CD4-positive, alpha-beta memory T cell (primary cell): Measurements from ENCODE around the gene SYCP3. TPM values are rescaled to one million over a fixed set of nuclear protein-coding genes. Genes with fewer than 3 reads are reported as not detected.

ENCODE experiments used
- CTCF ChIA-PET: fragments of 350-600 bp; sonication (Branson Sonifier 250); formaldehyde crosslinking; loops from one replicate; lab custom pipeline; 2021; ENCODE audit warnings: inconsistent platforms; ENCODE audit not compliant: partially characterized antibody; lab: Charles Lee
- POLR2A ChIA-PET: fragments of 350-600 bp; sonication (Branson Sonifier 250); formaldehyde crosslinking; loops from one replicate; lab custom pipeline; 2021; ENCODE audit not compliant: partially characterized antibody; lab: Charles Lee
- DNase-seq, 5 donors: peaks; one replicate each; pipeline versions ENCODE4 v3.0.0 to v3.0.0-alpha.2; 2020 to 2022; ENCODE audit warnings: mixed read lengths in 1 of 5
- H3K27ac ChIP-seq: one replicate; pipeline ENCODE4 v1.7.0; 2013; ENCODE audit warnings: low read depth, low read length
- H3K27me3 ChIP-seq: 2 replicates; pipeline ENCODE4 v1.7.0; 2013; ENCODE audit warnings: mild to moderate bottlenecking, low read length, moderate library complexity; ENCODE audit not compliant: insufficient read depth
- H3K36me3 ChIP-seq: 2 replicates; pipeline ENCODE4 v1.7.0; 2013; ENCODE audit warnings: mild to moderate bottlenecking, low read length, moderate library complexity; ENCODE audit not compliant: insufficient read depth
- H3K4me1 ChIP-seq: 2 replicates; pipeline ENCODE4 v1.7.0; 2013; ENCODE audit warnings: mild to moderate bottlenecking, low read length, moderate library complexity; ENCODE audit not compliant: insufficient read depth
- H3K4me3 ChIP-seq, 2 donors: one replicate each; pipeline ENCODE4 v1.7.0; 2013; ENCODE audit warnings: low read length in 2 of 2, mild to moderate bottlenecking in 1 of 2
- H3K9me3 ChIP-seq, 2 donors: one replicate each; pipeline ENCODE4 v1.7.0; 2013; ENCODE audit warnings: low read length in 2 of 2, control low read depth in 1 of 2; ENCODE audit not compliant: control insufficient read depth in 1 of 2
- H3K27ac Mint-ChIP-seq, 7 donors: one replicate each; pipeline ENCODE4 v1.8.0; 2020 to 2021; ENCODE audit warnings: mixed read lengths in 7 of 7, mild to moderate bottlenecking in 6 of 7, inconsistent platforms in 3 of 7, moderate library complexity in 3 of 7
- H3K27me3 Mint-ChIP-seq, 2 donors: one replicate each; pipeline ENCODE4 v1.8.0; 2020 to 2021; ENCODE audit warnings: mixed read lengths in 2 of 2
- H3K36me3 Mint-ChIP-seq, 2 donors: one replicate each; pipeline ENCODE4 v1.8.0; 2020 to 2021; ENCODE audit warnings: mixed read lengths in 2 of 2, inconsistent platforms in 1 of 2, mild to moderate bottlenecking in 1 of 2
- H3K4me1 Mint-ChIP-seq, 4 donors: one replicate each; pipeline ENCODE4 v1.8.0; 2020 to 2021; ENCODE audit warnings: mixed read lengths in 4 of 4, mild to moderate bottlenecking in 1 of 4
- H3K4me3 Mint-ChIP-seq, 8 donors: one replicate each; pipeline ENCODE4 v1.8.0; 2020 to 2021; ENCODE audit warnings: mixed read lengths in 8 of 8, mild to moderate bottlenecking in 7 of 8, moderate library complexity in 6 of 8, inconsistent platforms in 3 of 8
- H3K9me3 Mint-ChIP-seq, 8 donors: one replicate each; pipeline ENCODE4 v1.8.0; 2020 to 2021; ENCODE audit warnings: mixed read lengths in 8 of 8, mild to moderate bottlenecking in 5 of 8, inconsistent platforms in 3 of 8, moderate library complexity in 1 of 8
- intact Hi-C: fragments of 100-400 bp; cut with micrococcal nuclease; formaldehyde crosslinking; loops from one replicate; pipeline ENCODE4 v1.15.1; 2023
- polyA plus RNA-seq, 2 donors: library from polyadenylated mRNA; unstranded; fragments of 300-500 nt; fragmentation: Illumina TruSeq; gene quantifications; one replicate each; pipeline ENCODE4 v1.2.3, GENCODE V29; 2021
- total RNA-seq, 2 experiments: library from RNA; stranded (reverse); gene quantifications; one replicate each; pipeline ENCODE4 v1.2.3, GENCODE V29; 2021

Gene SYCP3
- total and polyA plus RNA-seq, 4 experiments from 2014 or later, result 0.15 to 0.28 (median 0.23) TPM; not detected in 1

- DNase-seq, result no peak
- Mint-ChIP-seq H3K4me3 (peak overlapping the region in 1 of 8 donors; percentile 13), H3K9me3 (no peaks in the 10 kb centered on the region), H3K27ac (peak overlapping the region in 2 of 7 donors; percentile 45 to 80), H3K27me3 (no peaks in the 10 kb centered on the region), H3K36me3 (peaks cover 23 to 56% of the 10 kb centered on the region in 2 donors), H3K4me1 (peaks cover 0 to 3% (median 1%) of the 10 kb centered on the region in 4 donors)
- ChIA-PET CTCF (interaction anchor here (1.0 to 1.3 kb wide), 2 partner anchors 9 to 76 kb away, joined by 3 to 4 read pairs; no protein-coding TSS in a partner anchor), POLR2A (interaction anchor here (1.3 kb wide), 1 partner anchor 8 kb away, joined by 3 read pairs; no protein-coding TSS in a partner anchor)
- Histone ChIP-seq H3K27ac (no peak overlapping the region), H3K4me3 (no peak overlapping the region), H3K9me3 (no peaks in the 10 kb centered on the region), H3K36me3 (peaks cover 7% of the 10 kb centered on the region), H3K27me3 (no peaks in the 10 kb centered on the region), H3K4me1 (no peaks in the 10 kb centered on the region)
- intact Hi-C loops, result no loop called here
These were observed 24.1 kb upstream of the SYCP3 start for GRCh38 chr12:101763246-101763931.

DNA sequence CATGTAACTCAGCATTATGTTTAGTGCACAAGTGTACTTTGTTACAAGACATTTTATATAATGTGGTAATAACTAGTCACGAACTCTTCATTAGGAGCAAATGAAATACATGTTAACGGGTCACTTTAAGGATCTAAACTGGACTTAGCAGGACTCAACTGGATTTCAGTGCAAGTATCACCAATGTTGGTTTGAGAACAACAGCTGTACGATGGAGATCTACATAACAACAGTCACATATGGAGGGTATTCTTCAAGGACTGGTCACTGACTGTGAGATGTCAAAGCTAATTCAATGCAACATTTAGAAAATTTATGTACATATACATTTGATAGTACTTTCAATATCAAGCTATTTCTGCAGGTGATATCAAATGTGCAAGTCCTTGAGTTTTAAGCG is 22.5 kb upstream of the SYCP3 start:
- no peak overlapping the region for H3K27ac Mint-ChIP-seq
- H3K36me3 ChIP-seq, result peaks cover 7% of the 10 kb centered on the region
- H3K4me1 ChIP-seq, result no peaks in the 10 kb centered on the region
- H3K4me3 Mint-ChIP-seq, result no peak overlapping the region
- H3K27me3 Mint-ChIP-seq, result no peaks in the 10 kb centered on the region
- H3K27ac ChIP-seq, result no peak overlapping the region
- intact Hi-C loops, result no loop called here
- DNase-seq, result no peak
- no peaks in the 10 kb centered on the region for H3K27me3 ChIP-seq
- peaks cover 27 to 53% of the 10 kb centered on the region in 2 donors for H3K36me3 Mint-ChIP-seq
- ChIA-PET CTCF (interaction anchor here (0.6 to 2.3 kb wide), 6 partner anchors 11 to 1533 kb away, joined by 3 to 8 read pairs (median 4); no protein-coding TSS in a partner anchor), POLR2A (no interaction called here)
- H3K4me3 ChIP-seq, result no peak overlapping the region
- H3K9me3 ChIP-seq, result no peaks in the 10 kb centered on the region
- no peaks in the 10 kb centered on the region for H3K9me3 Mint-ChIP-seq
- H3K4me1 Mint-ChIP-seq, result peaks cover 0 to 3% (median 1%) of the 10 kb centered on the region in 4 donors

GRCh38 chr12:101761350-101761749 is 22.1 kb upstream of the SYCP3 start:
- H3K4me1 Mint-ChIP-seq, result peaks cover 0 to 3% (median 1%) of the 10 kb centered on the region in 4 donors
- no peaks in the 10 kb centered on the region for H3K27me3 ChIP-seq
- DNase-seq, result no peak
- H3K27me3 Mint-ChIP-seq, result no peaks in the 10 kb centered on the region
- H3K4me3 ChIP-seq, result no peak overlapping the region
- no peaks in the 10 kb centered on the region for H3K9me3 ChIP-seq
- H3K9me3 Mint-ChIP-seq, result no peaks in the 10 kb centered on the region
- ChIA-PET CTCF (interaction anchor here (0.9 to 2.5 kb wide), 5 partner anchors 45 to 347 kb away, joined by 3 to 9 read pairs (median 4); no protein-coding TSS in a partner anchor), POLR2A (no interaction called here)
- H3K36me3 ChIP-seq, result peaks cover 7% of the 10 kb centered on the region
- no peak overlapping the region for H3K27ac Mint-ChIP-seq
- intact Hi-C loops, result no loop called here
- no peaks in the 10 kb centered on the region for H3K4me1 ChIP-seq
- H3K4me3 Mint-ChIP-seq, result no peak overlapping the region
- H3K36me3 Mint-ChIP-seq, result peaks cover 32 to 53% of the 10 kb centered on the region in 2 donors
- H3K27ac ChIP-seq, result no peak overlapping the region

- no peaks in the 10 kb centered on the region for H3K27me3 Mint-ChIP-seq
- intact Hi-C loops, result loop anchor here (1.0 to 2.0 kb wide), 3 partner anchors 89 to 345 kb away; no protein-coding TSS in a partner anchor
- peaks cover under 1% of the 10 kb centered on the region for H3K36me3 ChIP-seq
- ChIA-PET POLR2A (interaction anchor here (1.4 kb wide), 1 partner anchor 352 kb away, joined by 6 read pairs; the partner anchor contains the start of gene ARL1), CTCF (interaction anchor here (0.6 to 2.5 kb wide), 27 partner anchors 8 to 354 kb away, joined by 3 to 16 read pairs (median 3); partner anchors contain the start of gene ARL1)
- no peak overlapping the region for H3K27ac ChIP-seq
- no peak overlapping the region for H3K27ac Mint-ChIP-seq
- peaks cover 34 to 59% of the 10 kb centered on the region in 2 donors for H3K36me3 Mint-ChIP-seq
- no peak overlapping the region for H3K4me3 Mint-ChIP-seq
- peak; percentile 22 to 49 (median 29) for DNase-seq
- H3K27me3 ChIP-seq, result no peaks in the 10 kb centered on the region
- H3K9me3 Mint-ChIP-seq, result no peaks in the 10 kb centered on the region
- H3K4me1 ChIP-seq, result no peaks in the 10 kb centered on the region
- no peak overlapping the region for H3K4me3 ChIP-seq
- no peaks in the 10 kb centered on the region for H3K9me3 ChIP-seq
- H3K4me1 Mint-ChIP-seq, result peaks cover 0 to 3% (median 1%) of the 10 kb centered on the region in 4 donors
These were observed 20.3 kb upstream of the SYCP3 start for GRCh38 chr12:101759396-101760047.

DNA sequence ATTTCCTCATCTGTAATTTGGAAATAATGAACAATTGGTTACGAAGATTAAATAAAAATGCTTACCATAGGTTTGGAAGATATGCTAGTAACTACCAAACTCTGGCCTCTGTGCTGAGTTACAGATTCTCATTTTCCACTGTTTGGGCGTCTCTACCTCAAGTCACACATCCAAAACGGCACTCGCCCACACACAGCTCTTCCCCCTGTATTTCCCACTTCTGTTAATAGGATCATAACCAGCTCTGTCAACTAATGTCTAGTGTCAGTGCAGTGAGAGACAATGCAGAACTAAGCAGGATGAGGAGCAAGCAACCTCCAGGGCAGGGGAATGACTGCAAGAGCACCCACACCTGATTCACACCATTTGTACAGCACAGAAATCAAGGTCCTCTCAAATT is 10.9 kb upstream of the SYCP3 start:
- Histone ChIP-seq H3K4me1 (no peaks in the 10 kb centered on the region), H3K4me3 (no peak overlapping the region), H3K9me3 (no peaks in the 10 kb centered on the region), H3K36me3 (peaks cover 29% of the 10 kb centered on the region), H3K27me3 (no peaks in the 10 kb centered on the region), H3K27ac (no peak overlapping the region)
- ChIA-PET POLR2A (no interaction called here), CTCF (no interaction called here)
- no peaks in the 10 kb centered on the region for H3K27me3 Mint-ChIP-seq
- no peaks in the 10 kb centered on the region for H3K9me3 Mint-ChIP-seq
- no peak overlapping the region for H3K4me3 Mint-ChIP-seq
- no peak for DNase-seq
- intact Hi-C loops, result no loop called here
- H3K4me1 Mint-ChIP-seq, result peaks cover 0 to 2% (median 0%) of the 10 kb centered on the region in 4 donors
- peaks cover 49 to 66% of the 10 kb centered on the region in 2 donors for H3K36me3 Mint-ChIP-seq
- peak overlapping the region in 2 of 7 donors; percentile 50 to 63 for H3K27ac Mint-ChIP-seq

DNA sequence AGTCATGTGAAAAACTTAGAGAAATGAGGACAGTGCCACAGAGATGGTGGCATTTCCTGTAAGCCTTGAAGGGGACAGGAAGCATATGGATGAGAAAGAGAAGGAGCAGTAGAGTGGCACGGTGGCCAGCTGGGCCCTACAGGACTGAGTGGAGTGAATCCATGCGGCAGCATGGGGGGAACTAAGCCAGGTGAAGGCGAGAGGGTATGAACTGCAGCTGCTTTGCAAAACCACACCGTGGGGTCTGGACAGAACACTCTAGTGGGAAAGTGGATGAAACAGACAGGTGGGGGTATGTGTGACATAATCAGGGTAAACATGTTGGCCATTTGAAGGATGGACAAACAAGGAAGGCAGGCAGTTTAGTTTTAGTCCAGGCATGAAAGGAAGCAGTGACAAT is 10.4 kb upstream of the SYCP3 start:
- Histone ChIP-seq H3K9me3 (no peaks in the 10 kb centered on the region), H3K4me1 (no peaks in the 10 kb centered on the region), H3K36me3 (peaks cover 29% of the 10 kb centered on the region), H3K4me3 (no peak overlapping the region), H3K27me3 (no peaks in the 10 kb centered on the region), H3K27ac (no peak overlapping the region)
- Mint-ChIP-seq H3K4me3 (no peak overlapping the region), H3K27me3 (no peaks in the 10 kb centered on the region), H3K9me3 (no peaks in the 10 kb centered on the region), H3K27ac (peak overlapping the region in 2 of 7 donors; percentile 63 to 68), H3K36me3 (peaks cover 49 to 65% of the 10 kb centered on the region in 2 donors), H3K4me1 (peaks cover 0 to 2% (median 0%) of the 10 kb centered on the region in 4 donors)
- ChIA-PET POLR2A (no interaction called here), CTCF (no interaction called here)
- DNase-seq, result no peak
- intact Hi-C loops, result no loop called here

GRCh38 chr12:101748907-101749306 is 9.6 kb upstream of the SYCP3 start:
- Histone ChIP-seq H3K27ac (no peak overlapping the region), H3K9me3 (no peaks in the 10 kb centered on the region), H3K27me3 (no peaks in the 10 kb centered on the region), H3K4me1 (no peaks in the 10 kb centered on the region), H3K4me3 (no peak overlapping the region), H3K36me3 (peaks cover 29% of the 10 kb centered on the region)
- Mint-ChIP-seq H3K4me3 (no peak overlapping the region), H3K27me3 (no peaks in the 10 kb centered on the region), H3K36me3 (peaks cover 49 to 68% of the 10 kb centered on the region in 2 donors), H3K4me1 (peaks cover 0 to 6% (median 2%) of the 10 kb centered on the region in 4 donors), H3K27ac (peak overlapping the region in 3 of 7 donors; percentile 9 to 43 (median 12)), H3K9me3 (no peaks in the 10 kb centered on the region)
- intact Hi-C loops, result no loop called here
- POLR2A ChIA-PET, result no interaction called here
- CTCF ChIA-PET, result no interaction called here
- DNase-seq, result no peak
